T-cell (primary cell): ENCODE data around the gene TMED7. TPM values are rescaled to one million over a fixed set of nuclear protein-coding genes. Genes with fewer than 3 reads are reported as not detected.

Experiments
- ATAC-seq, 4 experiments: fragments of 200-7000 bp in 3 of 4; fragments of 150-1000 bp in 1 of 4; cut with Tn5 transposase; replicated peaks in 1 of 4; 1 replicate in 3 of 4; 2 replicates in 1 of 4; pipeline ENCODE4 v1.10.0; 2021; ENCODE audit warnings: moderate library complexity in 3 of 4, mild to moderate bottlenecking in 2 of 4, moderate number of reproducible peaks in 1 of 4
- CTCF ChIA-PET, 2 donors: fragments of 300-600 bp; sonication (Branson Sonifier 250); formaldehyde crosslinking; loops; one replicate each; lab custom pipeline; 2022; ENCODE audit warnings: antibody characterized with exemption in 2 of 2; lab: Charles Lee
- POLR2A ChIA-PET, 2 donors: fragments of 300-600 bp; sonication (Branson Sonifier 250); formaldehyde crosslinking; loops; one replicate each; lab custom pipeline; 2022; ENCODE audit warnings: antibody characterized with exemption in 2 of 2; lab: Charles Lee
- DNase-seq, 35 experiments: peaks; one replicate each; pipeline versions ENCODE4 v3.0.0 to v3.0.0-alpha.2; 2013 to 2023
- H3K27ac ChIP-seq: one replicate; pipeline ENCODE4 v1.5.1; 2013; ENCODE audit warnings: low read length
- H3K27me3 ChIP-seq, 2 experiments: replicated peaks in 1 of 2; 1 replicate in 1 of 2; 2 replicates in 1 of 2; pipeline versions ENCODE4 v1.6.1 to v1.7.0; 2013; ENCODE audit warnings: low read length in 1 of 2, mixed read lengths in 1 of 2; ENCODE audit not compliant: control insufficient read depth in 2 of 2, insufficient read depth in 2 of 2; ENCODE audit errors: extremely low read depth in 1 of 2
- H3K36me3 ChIP-seq, 2 donors: 1 replicate in 1 of 2; 2 replicates in 1 of 2; pipeline versions ENCODE4 v1.6.1 to v1.7.0; 2013; ENCODE audit warnings: low read length in 1 of 2; ENCODE audit not compliant: control insufficient read depth in 2 of 2, insufficient read depth in 1 of 2; ENCODE audit errors: extremely low read depth in 1 of 2
- H3K4me1 ChIP-seq, 2 experiments: 1 replicate in 1 of 2; 2 replicates in 1 of 2; pipeline versions ENCODE4 v1.6.1 to v1.7.0; 2013; ENCODE audit warnings: low read length in 2 of 2, mixed read lengths in 1 of 2; ENCODE audit not compliant: insufficient read depth in 2 of 2, control insufficient read depth in 1 of 2; ENCODE audit errors: extremely low read depth in 1 of 2
- H3K4me3 ChIP-seq, 2 donors: 1 replicate in 1 of 2; 2 replicates in 1 of 2; pipeline versions ENCODE4 v1.5.1 to v1.7.0; 2013; ENCODE audit warnings: mild to moderate bottlenecking in 2 of 2, low read length in 1 of 2, moderate library complexity in 1 of 2; ENCODE audit not compliant: control insufficient read depth in 1 of 2; ENCODE audit errors: extremely low read depth in 1 of 2
- H3K9me3 ChIP-seq: 2 replicates; pipeline ENCODE4 v1.7.0; 2013
- H3K27ac Mint-ChIP-seq, 2 donors: one replicate each; pipeline ENCODE4 v1.8.0; 2020 to 2021; ENCODE audit warnings: mild to moderate bottlenecking in 2 of 2, mixed read lengths in 2 of 2
- H3K27me3 Mint-ChIP-seq, 2 donors: one replicate each; pipeline ENCODE4 v1.8.0; 2021 to 2022; ENCODE audit warnings: mixed read lengths in 2 of 2
- H3K36me3 Mint-ChIP-seq: one replicate; pipeline ENCODE4 v1.8.0; 2021; ENCODE audit warnings: mixed read lengths
- H3K4me1 Mint-ChIP-seq, 3 donors: one replicate each; pipeline ENCODE4 v1.8.0; 2020 to 2022; ENCODE audit warnings: mixed read lengths in 3 of 3, mild to moderate bottlenecking in 1 of 3
- H3K4me3 Mint-ChIP-seq, 3 donors: one replicate each; pipeline ENCODE4 v1.8.0; 2020 to 2022; ENCODE audit warnings: mild to moderate bottlenecking in 3 of 3, mixed read lengths in 3 of 3, moderate library complexity in 3 of 3
- H3K9me3 Mint-ChIP-seq, 3 donors: one replicate each; pipeline ENCODE4 v1.8.0; 2020 to 2022; ENCODE audit warnings: mixed read lengths in 3 of 3
- WGBS: methylation state at CpG from one replicate; pipeline ENCODE4 v1.1.5; 2013; ENCODE audit warnings: missing lambda C conversion rate; ENCODE audit not compliant: insufficient coverage; 5-methylcytosine and 5-hydroxymethylcytosine counted together
- total RNA-seq, 35 experiments: library from RNA in 6 of 35; stranded (reverse) in 6 of 35; fragments of 120-200 nt in 1 of 35; gene quantifications; one replicate each; pipeline versions ENCODE4 v1.2.1 to v1.2.4 and lab custom pipeline; 2013 to 2026

Gene TMED7
- total RNA-seq, 5 donors from 2014 or later (not counting 1 experiment from before 2014, with no cell fraction given), result 43.2 to 58.0 (median 57.7) TPM

GRCh38 chr5:115578657-115579056 is 47.2 kb downstream of the TMED7 start:
- H3K27me3 ChIP-seq, result no peaks in the 10 kb centered on the region
- POLR2A ChIA-PET, result no interaction called here
- no peaks in the 10 kb centered on the region for H3K4me1 ChIP-seq
- Mint-ChIP-seq H3K4me3 (no peak overlapping the region), H3K9me3 (no peaks in the 10 kb centered on the region), H3K4me1 (peaks cover 0 to 2% (median 2%) of the 10 kb centered on the region in 3 donors), H3K36me3 (peaks cover 8% of the 10 kb centered on the region), H3K27me3 (no peaks in the 10 kb centered on the region), H3K27ac (no peak overlapping the region)
- H3K4me3 ChIP-seq, result no peak overlapping the region
- no peaks in the 10 kb centered on the region for H3K9me3 ChIP-seq
- H3K36me3 ChIP-seq, result no peaks in the 10 kb centered on the region
- DNase-seq, result no peak
- no peak overlapping the region for H3K27ac ChIP-seq
- no CpG with 5 or more reads among the region's 3 CpGs for whole genome bisulfite sequencing
- no peak for ATAC-seq
- CTCF ChIA-PET, result interaction anchor here (0.9 to 1.5 kb wide), 2 partner anchors 38 to 404 kb away, joined by 4 to 7 read pairs; no protein-coding TSS in a partner anchor

- WGBS, result 68% methylated on average over 5 of the region's 6 CpGs
- H3K9me3 Mint-ChIP-seq, result no peaks in the 10 kb centered on the region
- CTCF ChIA-PET, result interaction anchor here (0.6 to 9.3 kb wide), 7 partner anchors 10 to 285 kb away, joined by 3 to 169 read pairs (median 4); no protein-coding TSS in a partner anchor
- peaks cover 0 to 2% (median 2%) of the 10 kb centered on the region in 3 donors for H3K4me1 Mint-ChIP-seq
- Histone ChIP-seq H3K36me3 (no peaks in the 10 kb centered on the region), H3K4me1 (no peaks in the 10 kb centered on the region), H3K27ac (no peak overlapping the region), H3K27me3 (no peaks in the 10 kb centered on the region), H3K9me3 (no peaks in the 10 kb centered on the region), H3K4me3 (no peak overlapping the region)
- POLR2A ChIA-PET, result no interaction called here
- ATAC-seq (no peak), DNase-seq (no peak)
- peaks cover 8% of the 10 kb centered on the region for H3K36me3 Mint-ChIP-seq
- H3K4me3 Mint-ChIP-seq, result no peak overlapping the region
- no peaks in the 10 kb centered on the region for H3K27me3 Mint-ChIP-seq
- no peak overlapping the region for H3K27ac Mint-ChIP-seq
Measured at GRCh38 chr5:115577741-115578140, 48.1 kb downstream of the TMED7 start.

- Mint-ChIP-seq H3K9me3 (no peaks in the 10 kb centered on the region), H3K4me1 (peaks cover 0 to 2% (median 2%) of the 10 kb centered on the region in 3 donors), H3K27ac (no peak overlapping the region), H3K27me3 (peaks cover 0 to 3% of the 10 kb centered on the region in 2 donors), H3K4me3 (no peak overlapping the region), H3K36me3 (peaks cover 8% of the 10 kb centered on the region)
- Histone ChIP-seq H3K9me3 (no peaks in the 10 kb centered on the region), H3K36me3 (no peaks in the 10 kb centered on the region), H3K27me3 (no peaks in the 10 kb centered on the region), H3K4me3 (no peak overlapping the region), H3K4me1 (no peaks in the 10 kb centered on the region), H3K27ac (no peak overlapping the region)
- ATAC-seq (no peak), DNase-seq (no peak)
- ChIA-PET CTCF (interaction anchor here (0.6 to 9.3 kb wide), 8 partner anchors 10 to 1965 kb away, joined by 3 to 169 read pairs (median 4); no protein-coding TSS in a partner anchor), POLR2A (no interaction called here)
- no CpG with 5 or more reads among the region's 2 CpGs for WGBS
Measured at GRCh38 chr5:115577329-115577728, 48.5 kb downstream of the TMED7 start.

DNA sequence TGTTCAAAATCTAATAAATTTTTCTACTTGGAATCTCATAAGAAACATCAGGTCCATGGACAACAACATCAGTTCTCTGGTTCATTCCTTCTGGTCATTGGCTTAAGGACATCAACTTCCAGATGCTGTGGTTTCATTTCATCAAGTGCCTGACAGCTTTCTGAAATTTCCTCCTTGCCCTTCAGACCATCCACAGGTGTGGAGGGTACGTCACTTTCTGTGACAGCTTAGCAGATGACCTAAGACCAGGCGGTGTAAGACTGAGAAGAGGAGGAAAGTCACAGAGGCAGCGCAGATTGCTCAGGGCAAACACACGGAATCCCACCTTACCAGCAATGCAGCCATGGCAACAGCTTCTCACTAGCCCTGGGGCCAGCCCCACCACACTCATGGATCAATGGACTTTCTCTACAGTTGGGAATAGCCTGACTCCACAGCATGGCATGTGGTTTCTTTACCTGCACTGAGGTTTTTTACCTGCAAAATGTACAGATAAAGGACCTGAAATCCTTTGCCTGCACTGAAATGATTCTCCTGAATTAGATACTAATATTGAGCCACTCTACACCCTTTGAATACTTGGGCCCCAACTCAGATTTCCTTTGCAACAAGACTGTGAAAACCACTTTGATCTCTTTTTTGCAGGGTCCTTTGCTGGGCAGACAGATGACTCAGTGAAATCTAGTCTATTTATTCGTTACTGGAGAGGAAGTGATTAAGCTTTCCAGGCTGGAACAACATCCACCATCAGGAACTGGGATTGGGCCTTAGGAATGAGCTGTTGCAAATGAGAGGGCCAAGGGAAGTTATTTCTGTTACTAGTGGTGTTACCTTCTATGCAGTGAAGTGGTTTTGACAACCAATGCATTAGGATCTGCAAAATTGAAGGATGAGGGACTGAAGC is 50.4 kb downstream of the TMED7 start:
- H3K4me1 ChIP-seq, result no peaks in the 10 kb centered on the region
- Mint-ChIP-seq H3K9me3 (no peaks in the 10 kb centered on the region), H3K4me3 (no peak overlapping the region), H3K4me1 (peaks cover 0 to 2% (median 2%) of the 10 kb centered on the region in 3 donors), H3K27ac (no peak overlapping the region), H3K36me3 (peaks cover 2% of the 10 kb centered on the region), H3K27me3 (peaks cover 0 to 5% of the 10 kb centered on the region in 2 donors)
- no peaks in the 10 kb centered on the region for H3K36me3 ChIP-seq
- H3K27me3 ChIP-seq, result no peaks in the 10 kb centered on the region
- H3K4me3 ChIP-seq, result no peak overlapping the region
- DNase-seq, result no peak
- 78% methylated on average over 4 of the region's 5 CpGs for WGBS
- no peaks in the 10 kb centered on the region for H3K9me3 ChIP-seq
- CTCF ChIA-PET, result interaction anchor here (0.6 to 9.3 kb wide), 36 partner anchors 8 to 1963 kb away, joined by 3 to 169 read pairs (median 5); no protein-coding TSS in a partner anchor
- no peak overlapping the region for H3K27ac ChIP-seq
- no peak for ATAC-seq
- POLR2A ChIA-PET, result interaction anchor here in 1 of 2 donors (0.8 kb wide), 1 partner anchor 393 kb away, joined by 6 read pairs; no protein-coding TSS in a partner anchor

DNA sequence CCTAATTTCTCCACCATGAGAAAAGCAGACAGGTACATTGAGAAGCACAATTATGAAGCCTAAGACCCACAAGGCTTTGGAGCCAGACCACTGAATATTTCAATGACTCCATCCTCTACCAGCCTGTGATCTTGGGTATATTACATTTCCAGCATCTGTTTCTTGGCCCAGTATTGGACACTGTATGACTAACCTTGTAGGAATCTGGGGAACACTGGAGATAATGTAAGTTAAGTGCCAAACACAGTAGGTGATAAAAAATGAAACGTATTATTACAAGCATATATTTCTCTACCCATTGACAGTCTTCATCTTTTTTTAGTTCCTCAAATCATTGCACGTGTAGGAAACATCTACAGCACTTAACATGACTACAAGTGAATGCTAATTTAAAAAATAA is 52.7 kb downstream of the TMED7 start:
- ChIA-PET POLR2A (no interaction called here), CTCF (interaction anchor here (0.8 to 9.3 kb wide), 7 partner anchors 9 to 1961 kb away, joined by 3 to 169 read pairs (median 5); partner anchors contain the start of gene FEM1C (in 1 of the 2))
- H3K36me3 ChIP-seq, result no peaks in the 10 kb centered on the region
- H3K4me1 Mint-ChIP-seq, result peaks cover 0 to 2% (median 2%) of the 10 kb centered on the region in 3 donors
- ATAC-seq (no peak), DNase-seq (no peak)
- H3K27me3 Mint-ChIP-seq, result peaks cover 0 to 5% of the 10 kb centered on the region in 2 donors
- H3K9me3 ChIP-seq, result no peaks in the 10 kb centered on the region
- no CpG with 5 or more reads among the region's 2 CpGs for WGBS
- H3K36me3 Mint-ChIP-seq, result no peaks in the 10 kb centered on the region
- H3K4me1 ChIP-seq, result no peaks in the 10 kb centered on the region
- no peak overlapping the region for H3K4me3 Mint-ChIP-seq
- H3K27ac Mint-ChIP-seq, result no peak overlapping the region
- no peak overlapping the region for H3K4me3 ChIP-seq
- no peaks in the 10 kb centered on the region for H3K27me3 ChIP-seq
- H3K9me3 Mint-ChIP-seq, result no peaks in the 10 kb centered on the region
- H3K27ac ChIP-seq, result no peak overlapping the region

- no peak overlapping the region for H3K27ac ChIP-seq
- no peak overlapping the region for H3K27ac Mint-ChIP-seq
- 100% methylated on average over 3 of the region's 5 CpGs for WGBS
- ATAC-seq (no peak), DNase-seq (no peak)
- H3K9me3 ChIP-seq, result no peaks in the 10 kb centered on the region
- no peaks in the 10 kb centered on the region for H3K4me1 ChIP-seq
- no peaks in the 10 kb centered on the region for H3K36me3 ChIP-seq
- no peaks in the 10 kb centered on the region for H3K27me3 ChIP-seq
- POLR2A ChIA-PET, result no interaction called here
- peaks cover 0 to 5% of the 10 kb centered on the region in 2 donors for H3K27me3 Mint-ChIP-seq
- H3K4me3 ChIP-seq, result no peak overlapping the region
- no peaks in the 10 kb centered on the region for H3K9me3 Mint-ChIP-seq
- peaks cover 0 to 2% (median 2%) of the 10 kb centered on the region in 3 donors for H3K4me1 Mint-ChIP-seq
- CTCF ChIA-PET, result interaction anchor here (0.6 to 9.3 kb wide), 6 partner anchors 10 to 307 kb away, joined by 3 to 169 read pairs (median 3); no protein-coding TSS in a partner anchor
- H3K4me3 Mint-ChIP-seq, result no peak overlapping the region
- H3K36me3 Mint-ChIP-seq, result no peaks in the 10 kb centered on the region
Measured at GRCh38 chr5:115571441-115571878, 54.4 kb downstream of the TMED7 start.
